HepG2 (cell line): Measurements from ENCODE around the gene IRAK2. TPM values are rescaled to one million over a fixed set of nuclear protein-coding genes. Genes with fewer than 3 reads are reported as not detected.
A peak's percentile ranks its signal among the peaks of the same experiment; 100 is the strongest.

Source experiments
- E2F5 ChIP-seq: sonication (generic); formaldehyde crosslinking; conservative IDR thresholded peaks from 2 replicates; pipeline ENCODE4 v1.4.0; 2020; ENCODE audit warnings: missing genetic modification reagents
- ETV5 ChIP-seq: IDR thresholded peaks from 2 replicates; pipeline ENCODE4 v1.6.1; 2018; ENCODE audit warnings: missing biosample characterization, missing genetic modification reagents, inconsistent platforms, borderline replicate concordance
- FOXA3 ChIP-seq: IDR thresholded peaks from 2 replicates; pipeline ENCODE4 v1.6.1; 2016; ENCODE audit warnings: missing genetic modification reagents, missing compliant biosample characterization
- HNRNPUL1 ChIP-seq: fragments of 200-400 bp; formaldehyde crosslinking; IDR thresholded peaks from 2 replicates; pipeline ENCODE4 v1.6.1; 2017; ENCODE audit warnings: low read depth, mild to moderate bottlenecking, low read length, moderate library complexity
- HOXA5 ChIP-seq: sonication (generic); formaldehyde crosslinking; IDR thresholded peaks from 2 replicates; pipeline ENCODE4 v1.4.0; 2020; ENCODE audit warnings: missing genetic modification reagents
- NBN ChIP-seq: fragments of 450-650 bp; conservative IDR thresholded peaks from 2 replicates; pipeline ENCODE4 v1.6.1; 2017
- NRL ChIP-seq: sonication (generic); formaldehyde crosslinking; IDR thresholded peaks from 2 replicates; pipeline ENCODE4 v1.5.0; 2020; ENCODE audit warnings: missing genetic modification reagents, mild to moderate bottlenecking, moderate library complexity, borderline replicate concordance
- SP4 ChIP-seq: sonication (generic); formaldehyde crosslinking; IDR thresholded peaks from 2 replicates; pipeline ENCODE4 v1.8.1; 2023; ENCODE audit warnings: mild to moderate bottlenecking, missing genetic modification reagents
- TBL1XR1 ChIP-seq: fragments of 150-350 bp; IDR thresholded peaks from 2 replicates; pipeline ENCODE4 v1.6.1; 2014; ENCODE audit warnings: borderline replicate concordance, low read length; ENCODE audit not compliant: partially characterized antibody
- THAP11 ChIP-seq: IDR thresholded peaks from 2 replicates; pipeline ENCODE4 v1.6.1; 2016; ENCODE audit warnings: missing biosample characterization, missing genetic modification reagents
- U2AF2 ChIP-seq: fragments of 200-400 bp; formaldehyde crosslinking; IDR thresholded peaks from 2 replicates; pipeline ENCODE4 v1.6.1; 2017; ENCODE audit warnings: low read depth, mild to moderate bottlenecking, low read length
- YEATS4 ChIP-seq: sonication (generic); formaldehyde crosslinking; IDR thresholded peaks from 2 replicates; pipeline ENCODE4 v1.4.0; 2020; ENCODE audit warnings: missing genetic modification reagents, borderline replicate concordance
- ZC3H13 ChIP-seq: sonication (generic); formaldehyde crosslinking; IDR thresholded peaks from 2 replicates; pipeline ENCODE4 v1.8.1; 2023; ENCODE audit warnings: mild to moderate bottlenecking, missing genetic modification reagents, moderate library complexity
- ZFYVE20 ChIP-seq: sonication (generic); formaldehyde crosslinking; IDR thresholded peaks from 2 replicates; pipeline ENCODE4 v1.8.0; 2023; ENCODE audit warnings: low read depth, mild to moderate bottlenecking, moderate library complexity, missing genetic modification reagents, borderline replicate concordance
- ZGPAT ChIP-seq: IDR thresholded peaks from 2 replicates; pipeline ENCODE4 v1.6.1; 2016; ENCODE audit warnings: mild to moderate bottlenecking
- ZNF276 ChIP-seq: sonication (generic); formaldehyde crosslinking; IDR thresholded peaks from 2 replicates; pipeline ENCODE4 v1.4.0; 2020; ENCODE audit warnings: mild to moderate bottlenecking, low read depth, missing genetic modification reagents
- ZNF282 ChIP-seq: fragments of 450-650 bp; IDR thresholded peaks from 2 replicates; pipeline ENCODE4 v1.6.1; 2018; ENCODE audit not compliant: partially characterized antibody
- ZNF749 ChIP-seq: sonication (generic); formaldehyde crosslinking; IDR thresholded peaks from 2 replicates; pipeline ENCODE4 v1.8.0; 2022; ENCODE audit warnings: mild to moderate bottlenecking, missing genetic modification reagents, moderate library complexity, borderline replicate concordance
- ZNF780A ChIP-seq: sonication (generic); formaldehyde crosslinking; IDR thresholded peaks from 2 replicates; pipeline ENCODE4 v1.8.0; 2022; ENCODE audit warnings: mild to moderate bottlenecking, missing genetic modification reagents, moderate library complexity
- polyA plus RNA-seq, 8 experiments: library from polyadenylated mRNA; depleted of rRNA in 3 of 8; stranded (reverse) in 7 of 8; unstranded in 1 of 8; fragments of >200 nt; fragmentation: Illumina TruSeq in 4 of 8; extraction: Trizol in 4 of 8; gene quantifications; 2 replicates each; pipeline versions ENCODE4 v1.2.1 to v1.2.3, GENCODE V29; 2011 to 2016; ENCODE audit warnings: low read depth in 4 of 8, missing spikeins in 1 of 8, mixed read lengths in 1 of 8; ENCODE audit not compliant: insufficient read depth in 1 of 8
- total RNA-seq, 5 experiments: library from RNA; depleted of rRNA; stranded (reverse); fragments of >200 nt; fragmentation: Illumina TruSeq; extraction: Trizol; gene quantifications; 2 replicates each; pipeline ENCODE4 v1.2.3, GENCODE V29; 2016; ENCODE audit warnings: low read depth in 1 of 5
- TF ChIP-seq, protein P1 (sequence below): sonication (generic); formaldehyde crosslinking; IDR thresholded peaks from 2 replicates; pipeline ENCODE4 v1.4.0; 2020; ENCODE audit warnings: missing genetic modification reagents
- TF ChIP-seq, protein P2 (sequence below): sonication (generic); formaldehyde crosslinking; IDR thresholded peaks from 2 replicates; pipeline ENCODE4 v1.5.0; 2020; ENCODE audit warnings: missing genetic modification reagents, mild to moderate bottlenecking, borderline replicate concordance

Gene IRAK2
- total and polyA plus RNA-seq, 2 of the 13 experiments (the other 11 are each of a cell fraction or from before 2014, with no cell fraction given): 13.1 to 23.3 TPM

GRCh38 chr3:10164546-10165393 is at the start of gene IRAK2 (continued):
- TF ChIP-seq ZGPAT (CRISPR knock-in tag) (0 out of 2 replicates have a peak, but pooled peaks have one; percentile 59), ZNF282 (no peak), E2F5 (CRISPR knock-in tag) (0 out of 2 replicates have a peak, but pooled peaks have one; percentile 16), U2AF2 (no peak), TBL1XR1 (no peak), YEATS4 (CRISPR knock-in tag) (peak; percentile 83), SP4 (peak; percentile 67; the same call in 1 of the 2 replicates), NRL (CRISPR knock-in tag) (no peak; the same call in 1 of the 2 replicates), FOXA3 (CRISPR knock-in tag) (no peak), ZNF780A (peak; percentile 65; the same call in 1 of the 2 replicates), NBN (no peak), ZFYVE20 (CRISPR knock-in tag) (no peak), ZNF276 (CRISPR knock-in tag) (no peak; the same call in 1 of the 2 replicates), HOXA5 (peak; percentile 61), ZNF749 (CRISPR knock-in tag) (no peak), ETV5 (CRISPR knock-in tag) (peak; percentile 41), ZC3H13 (CRISPR knock-in tag) (peak; percentile 94), HNRNPUL1 (no peak), THAP11 (CRISPR knock-in tag) (0 out of 2 replicates have a peak, but pooled peaks have one; percentile 20)
- TF ChIP-seq, protein P1, sequence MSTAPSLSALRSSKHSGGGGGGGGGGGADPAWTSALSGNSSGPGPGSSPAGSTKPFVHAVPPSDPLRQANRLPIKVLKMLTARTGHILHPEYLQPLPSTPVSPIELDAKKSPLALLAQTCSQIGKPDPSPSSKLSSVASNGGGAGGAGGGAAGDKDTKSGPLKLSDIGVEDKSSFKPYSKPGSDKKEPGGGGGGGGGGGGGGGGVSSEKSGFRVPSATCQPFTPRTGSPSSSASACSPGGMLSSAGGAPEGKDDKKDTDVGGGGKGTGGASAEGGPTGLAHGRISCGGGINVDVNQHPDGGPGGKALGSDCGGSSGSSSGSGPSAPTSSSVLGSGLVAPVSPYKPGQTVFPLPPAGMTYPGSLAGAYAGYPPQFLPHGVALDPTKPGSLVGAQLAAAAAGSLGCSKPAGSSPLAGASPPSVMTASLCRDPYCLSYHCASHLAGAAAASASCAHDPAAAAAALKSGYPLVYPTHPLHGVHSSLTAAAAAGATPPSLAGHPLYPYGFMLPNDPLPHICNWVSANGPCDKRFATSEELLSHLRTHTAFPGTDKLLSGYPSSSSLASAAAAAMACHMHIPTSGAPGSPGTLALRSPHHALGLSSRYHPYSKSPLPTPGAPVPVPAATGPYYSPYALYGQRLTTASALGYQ (CRISPR knock-in tag): peak; percentile 18; the same call in 1 of the 2 replicates
- TF ChIP-seq, protein P2, sequence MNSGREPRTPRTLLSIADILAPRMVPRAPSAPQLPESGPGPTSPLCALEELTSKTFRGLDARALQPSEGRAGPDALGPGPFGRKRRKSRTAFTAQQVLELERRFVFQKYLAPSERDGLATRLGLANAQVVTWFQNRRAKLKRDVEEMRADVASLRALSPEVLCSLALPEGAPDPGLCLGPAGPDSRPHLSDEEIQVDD: no peak
